OCI-LY7 (cell line): ENCODE results near the gene PCDHGA5. TPM values are rescaled to one million over a fixed set of nuclear protein-coding genes. Genes with fewer than 3 reads are reported as not detected.
A peak's percentile ranks its signal among the peaks of the same experiment; 100 is the strongest.

Experiments used
- BruUV-seq: library from RNA; stranded (reverse); fragments of 400-500 nt; replicated peaks from 2 replicates; lab custom pipeline; 2021; lab: Mats Ljungman, UMichigan
- CTCF ChIA-PET: fragments of 300-600 bp; sonication (Branson Sonifier 250); formaldehyde crosslinking; loops from one replicate; lab custom pipeline; 2022; ENCODE audit warnings: antibody characterized with exemption; ENCODE audit not compliant: unreplicated experiment; lab: Charles Lee
- POLR2A ChIA-PET: fragments of 300-600 bp; sonication (Branson Sonifier 250); formaldehyde crosslinking; loops from one replicate; lab custom pipeline; 2022; ENCODE audit warnings: antibody characterized with exemption; lab: Charles Lee
- DNase-seq: peaks from one replicate; pipeline ENCODE4 v3.0.0-alpha.2; 2015; ENCODE audit warnings: low spot score
- H2AFZ ChIP-seq: fragments of 200-600 bp; sonication (generic), shearing (Covaris generic); 2 replicates; pipeline ENCODE4 v1.6.1; 2014; ENCODE audit warnings: mild to moderate bottlenecking, antibody characterized with exemption, low read length, moderate library complexity
- H3K27ac ChIP-seq: fragments of 200-600 bp; sonication (generic); 2 replicates; pipeline ENCODE4 v1.5.1; 2014; ENCODE audit warnings: mixed run types, low read depth, mild to moderate bottlenecking, moderate library complexity, low read length, inconsistent platforms; ENCODE audit not compliant: poor library complexity, severe bottlenecking
- H3K36me3 ChIP-seq: fragments of 200-600 bp; sonication (generic); 2 replicates; pipeline ENCODE4 v1.6.1; 2014; ENCODE audit warnings: mild to moderate bottlenecking, antibody characterized with exemption, low read length, moderate library complexity, mixed read lengths; ENCODE audit not compliant: insufficient read depth
- H3K4me1 ChIP-seq: fragments of 200-600 bp; sonication (generic); 2 replicates; pipeline ENCODE4 v1.5.1; 2014; ENCODE audit warnings: mild to moderate bottlenecking, low read length; ENCODE audit not compliant: insufficient read depth, poor library complexity, severe bottlenecking
- H3K4me2 ChIP-seq: fragments of 200-600 bp; sonication (generic); 2 replicates; pipeline ENCODE4 v1.6.1; 2014; ENCODE audit warnings: mild to moderate bottlenecking, low read length
- H3K4me3 ChIP-seq: fragments of 200-600 bp; sonication (generic); 2 replicates; pipeline ENCODE4 v1.5.1; 2014; ENCODE audit warnings: mild to moderate bottlenecking, low read depth, low read length; ENCODE audit not compliant: poor library complexity, severe bottlenecking
- H3K79me2 ChIP-seq: fragments of 200-600 bp; sonication (generic); 2 replicates; pipeline ENCODE4 v1.6.1; 2016; ENCODE audit warnings: low read depth, mild to moderate bottlenecking, low read length, moderate library complexity, mixed read lengths; ENCODE audit not compliant: insufficient read depth
- H3K9me2 ChIP-seq: fragments of 200-600 bp; sonication (generic); 2 replicates; pipeline ENCODE4 v1.6.1; 2016; ENCODE audit warnings: mild to moderate bottlenecking, low read length, mixed read lengths; ENCODE audit not compliant: insufficient read depth
- H3K9me3 ChIP-seq: fragments of 200-600 bp; sonication (generic); 2 replicates; pipeline ENCODE4 v1.6.1; 2014; ENCODE audit warnings: mild to moderate bottlenecking, mixed run types, low read length, mixed read lengths
- H4K20me1 ChIP-seq: fragments of 200-600 bp; sonication (generic); 2 replicates; pipeline ENCODE4 v1.6.1; 2014; ENCODE audit warnings: mild to moderate bottlenecking, antibody characterized with exemption, low read length, moderate library complexity, mixed read lengths; ENCODE audit not compliant: insufficient read depth
- EZH2phosphoT487 ChIP-seq: fragments of 200-600 bp; sonication (generic); IDR thresholded peaks from 2 replicates; pipeline ENCODE4 v1.6.1; 2018; ENCODE audit warnings: low read depth, borderline replicate concordance, mild to moderate bottlenecking, mixed run types, antibody characterized with exemption, low read length, moderate library complexity, mixed read lengths
- intact Hi-C: fragments of 100-400 bp; cut with micrococcal nuclease; formaldehyde crosslinking; loops from one replicate; pipeline ENCODE4 v1.10.0; 2022; ENCODE audit not compliant: unreplicated experiment
- total RNA-seq, 2 experiments: library from RNA; depleted of rRNA in 1 of 2; stranded (reverse); fragments of >200 nt in 1 of 2; shearing (Covaris generic) in 1 of 2; gene quantifications; 2 replicates each; pipeline ENCODE4 v1.2.3, GENCODE V29; 2014 to 2022
- TF ChIP-seq, protein P1 (sequence below): fragments of 200-600 bp; sonication (generic); conservative IDR thresholded peaks from 2 replicates; pipeline ENCODE4 v1.5.1; 2014; ENCODE audit warnings: mild to moderate bottlenecking, antibody characterized with exemption, low read length, moderate library complexity, mixed read lengths

The PCDHGA5 gene
- total RNA-seq, 2 experiments from 2014 or later: 4.9 to 5.2 TPM

GRCh38 chr5:141322261-141322660 is 41.7 kb upstream of the PCDHGA5 start:
- DNase-seq: no peak
- ChIA-PET POLR2A (interaction anchor here (0.7 kb wide), 2 partner anchors 10 to 75 kb away, joined by 3 read pairs; no protein-coding TSS in a partner anchor), CTCF (no interaction called here)
- no TSS peak for BruUV-seq
- no peaks in the 10 kb centered on the region for H3K9me2 ChIP-seq
- intact Hi-C loops: loop anchor here (10.0 kb wide), 1 partner anchor 783 kb away; the partner anchor contains the start of gene NDFIP1
- H2AFZ ChIP-seq: no peak overlapping the region
- 0 out of 2 replicates have a peak overlapping the region, but pooled peaks have one; percentile 0 for H3K4me2 ChIP-seq
- H3K9me3 ChIP-seq: peaks cover 31% of the 10 kb centered on the region
- no peak for TF ChIP-seq EZH2phosphoT487
- TF ChIP-seq, protein P1, sequence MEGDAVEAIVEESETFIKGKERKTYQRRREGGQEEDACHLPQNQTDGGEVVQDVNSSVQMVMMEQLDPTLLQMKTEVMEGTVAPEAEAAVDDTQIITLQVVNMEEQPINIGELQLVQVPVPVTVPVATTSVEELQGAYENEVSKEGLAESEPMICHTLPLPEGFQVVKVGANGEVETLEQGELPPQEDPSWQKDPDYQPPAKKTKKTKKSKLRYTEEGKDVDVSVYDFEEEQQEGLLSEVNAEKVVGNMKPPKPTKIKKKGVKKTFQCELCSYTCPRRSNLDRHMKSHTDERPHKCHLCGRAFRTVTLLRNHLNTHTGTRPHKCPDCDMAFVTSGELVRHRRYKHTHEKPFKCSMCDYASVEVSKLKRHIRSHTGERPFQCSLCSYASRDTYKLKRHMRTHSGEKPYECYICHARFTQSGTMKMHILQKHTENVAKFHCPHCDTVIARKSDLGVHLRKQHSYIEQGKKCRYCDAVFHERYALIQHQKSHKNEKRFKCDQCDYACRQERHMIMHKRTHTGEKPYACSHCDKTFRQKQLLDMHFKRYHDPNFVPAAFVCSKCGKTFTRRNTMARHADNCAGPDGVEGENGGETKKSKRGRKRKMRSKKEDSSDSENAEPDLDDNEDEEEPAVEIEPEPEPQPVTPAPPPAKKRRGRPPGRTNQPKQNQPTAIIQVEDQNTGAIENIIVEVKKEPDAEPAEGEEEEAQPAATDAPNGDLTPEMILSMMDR: no peak
- H3K4me1 ChIP-seq: peaks cover 34% of the 10 kb centered on the region
- no peak overlapping the region for H3K4me3 ChIP-seq
- peaks cover 31% of the 10 kb centered on the region for H3K36me3 ChIP-seq
- peaks cover 41% of the 10 kb centered on the region for H3K79me2 ChIP-seq
- H4K20me1 ChIP-seq: no peaks in the 10 kb centered on the region
- no peak overlapping the region for H3K27ac ChIP-seq

- POLR2A ChIA-PET: interaction anchor here (0.6 to 1.5 kb wide), 6 partner anchors 11 to 1437 kb away, joined by 3 to 5 read pairs (median 4); no protein-coding TSS in a partner anchor
- Histone ChIP-seq H3K36me3 (no peaks in the 10 kb centered on the region), H3K27ac (no peak overlapping the region), H3K4me1 (peaks cover 18% of the 10 kb centered on the region), H4K20me1 (no peaks in the 10 kb centered on the region), H3K9me2 (no peaks in the 10 kb centered on the region), H3K4me2 (peak overlapping the region; percentile 66), H3K4me3 (peak overlapping the region; percentile 59), H3K9me3 (peaks cover 7% of the 10 kb centered on the region; the same call in 1 of the 2 replicates), H3K79me2 (peaks cover 5% of the 10 kb centered on the region; the same call in 1 of the 2 replicates), H2AFZ (peak overlapping the region; percentile 64; the same call in 1 of the 2 replicates)
- CTCF ChIA-PET: no interaction called here
- peak; percentile 70 for DNase-seq
- TSS peak; percentile 38 for BruUV-seq
- TF ChIP-seq, protein P1: peak; percentile 79
- no peak for TF ChIP-seq EZH2phosphoT487
- intact Hi-C loops: loop anchor here (10.0 kb wide), 1 partner anchor 779 kb away; the partner anchor contains the start of gene NDFIP1
Observed at GRCh38 chr5:141326088-141326854, 37.7 kb upstream of the PCDHGA5 start.
